Loucy (cell line): ENCODE results near the gene GPI.

Source experiments
- EZH2phosphoT487 ChIP-seq: fragments of 200-600 bp; IDR thresholded peaks from 2 replicates; pipeline ENCODE4 v1.6.1; 2018; ENCODE audit warnings: antibody characterized with exemption, mild to moderate bottlenecking, moderate library complexity, borderline replicate concordance
- TF ChIP-seq, protein P1 (sequence below): fragments of 200-600 bp; sonication (generic); conservative IDR thresholded peaks from 2 replicates; pipeline ENCODE4 v1.5.1; 2014; ENCODE audit warnings: mild to moderate bottlenecking, antibody characterized with exemption, low read length

DNA sequence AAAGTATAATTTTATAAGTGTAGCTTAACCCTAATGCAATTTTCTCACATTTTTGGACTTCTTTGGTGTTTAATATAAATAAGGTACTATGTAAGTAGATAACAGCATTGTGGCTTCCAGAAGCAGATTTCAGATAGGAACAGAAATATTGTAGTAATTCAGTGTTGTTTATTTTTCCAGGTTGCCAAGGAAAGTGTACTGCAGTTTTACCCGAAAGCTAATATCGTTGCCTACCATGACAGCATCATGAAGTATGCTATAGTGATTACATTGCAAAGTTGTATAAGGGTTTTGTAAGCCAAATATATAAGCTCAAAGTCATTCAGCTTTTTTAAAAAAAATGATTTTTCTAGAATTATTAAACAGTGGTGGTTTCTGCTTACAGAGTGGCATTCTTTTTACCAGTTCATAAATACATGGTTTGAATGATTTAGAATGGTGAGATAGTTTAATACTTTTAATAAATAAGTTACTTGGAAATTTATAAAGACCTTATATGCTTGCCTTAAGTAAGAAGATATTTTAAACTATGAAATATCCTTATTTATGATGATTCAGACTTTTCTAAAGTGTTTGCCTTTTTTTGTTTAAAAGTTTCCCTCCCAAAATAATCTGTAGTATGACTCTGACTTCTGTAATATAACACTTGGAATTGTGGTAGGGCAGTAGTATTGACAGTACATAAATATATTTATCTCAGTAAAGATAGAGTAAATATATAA lies 66.8 kb downstream of the GPI start:
- TF ChIP-seq, protein P1, sequence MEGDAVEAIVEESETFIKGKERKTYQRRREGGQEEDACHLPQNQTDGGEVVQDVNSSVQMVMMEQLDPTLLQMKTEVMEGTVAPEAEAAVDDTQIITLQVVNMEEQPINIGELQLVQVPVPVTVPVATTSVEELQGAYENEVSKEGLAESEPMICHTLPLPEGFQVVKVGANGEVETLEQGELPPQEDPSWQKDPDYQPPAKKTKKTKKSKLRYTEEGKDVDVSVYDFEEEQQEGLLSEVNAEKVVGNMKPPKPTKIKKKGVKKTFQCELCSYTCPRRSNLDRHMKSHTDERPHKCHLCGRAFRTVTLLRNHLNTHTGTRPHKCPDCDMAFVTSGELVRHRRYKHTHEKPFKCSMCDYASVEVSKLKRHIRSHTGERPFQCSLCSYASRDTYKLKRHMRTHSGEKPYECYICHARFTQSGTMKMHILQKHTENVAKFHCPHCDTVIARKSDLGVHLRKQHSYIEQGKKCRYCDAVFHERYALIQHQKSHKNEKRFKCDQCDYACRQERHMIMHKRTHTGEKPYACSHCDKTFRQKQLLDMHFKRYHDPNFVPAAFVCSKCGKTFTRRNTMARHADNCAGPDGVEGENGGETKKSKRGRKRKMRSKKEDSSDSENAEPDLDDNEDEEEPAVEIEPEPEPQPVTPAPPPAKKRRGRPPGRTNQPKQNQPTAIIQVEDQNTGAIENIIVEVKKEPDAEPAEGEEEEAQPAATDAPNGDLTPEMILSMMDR = no peak
- no peak for TF ChIP-seq EZH2phosphoT487
